Fibroblast of peridontal ligament (primary cell): ENCODE data around the gene SERTAD4.

ENCODE experiments used
- DNase-seq: peaks from one replicate; pipeline ENCODE4 v3.0.0-alpha.2; 2010; ENCODE audit errors: extremely low read depth

The SERTAD4 gene

DNA sequence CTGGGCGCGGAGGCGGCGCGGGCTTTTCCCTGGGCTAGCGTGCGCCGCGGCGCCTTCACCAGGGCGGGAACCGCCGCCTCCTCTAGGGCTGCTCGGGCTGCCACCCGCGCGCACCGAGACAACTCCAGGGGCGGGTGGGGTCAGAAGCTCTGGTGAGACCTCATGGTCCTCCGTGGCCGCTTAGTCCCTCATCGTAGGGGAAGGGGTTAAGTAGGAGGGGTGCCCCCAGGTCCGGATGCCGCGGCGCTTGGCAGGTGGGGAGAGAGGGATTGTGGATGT, 559 bp downstream of the SERTAD4 start:
- DNase-seq, result no peak

DNA sequence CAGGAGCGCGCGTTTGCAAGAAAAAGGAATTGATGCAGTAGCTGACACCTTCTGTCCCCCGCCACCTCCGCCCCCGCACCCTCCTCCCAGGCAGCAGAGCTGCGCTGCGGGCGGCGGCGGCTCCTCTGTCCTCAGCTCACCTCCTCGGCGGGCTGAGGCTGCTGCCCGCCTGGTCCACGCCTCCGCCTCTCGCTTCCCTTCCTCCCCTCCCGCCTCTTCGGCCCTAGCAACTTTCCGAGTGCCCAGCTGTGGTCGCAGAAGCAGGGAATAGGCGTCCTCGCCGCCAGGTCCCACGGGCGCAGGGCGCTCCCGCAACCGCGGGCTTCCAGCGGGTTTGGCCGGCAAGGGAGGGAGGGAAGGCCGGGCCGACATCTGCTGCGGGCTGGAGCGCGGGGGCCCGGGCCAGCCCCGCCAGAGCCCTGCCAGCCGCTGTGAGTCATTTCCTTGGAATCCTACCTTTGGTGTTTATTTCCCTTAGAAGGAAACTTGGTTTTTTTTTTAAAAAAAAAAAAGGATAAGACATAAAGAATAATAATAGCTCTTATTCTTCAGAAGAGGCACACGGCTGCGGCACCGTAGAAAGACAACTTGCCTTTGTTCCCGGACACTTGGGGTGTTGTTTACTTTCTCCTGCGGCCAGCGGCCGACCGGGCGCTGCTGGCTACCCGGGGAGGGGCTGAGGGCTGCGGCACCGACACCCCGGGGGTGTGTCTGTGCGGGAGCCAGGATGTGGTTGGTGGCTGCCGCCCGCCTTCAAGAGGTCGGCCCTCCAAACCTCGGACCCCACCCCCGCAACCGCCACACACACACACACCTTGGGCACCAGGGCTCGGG, 1.1 kb downstream of the SERTAD4 start:
- DNase-seq, result peak; percentile 52

DNA sequence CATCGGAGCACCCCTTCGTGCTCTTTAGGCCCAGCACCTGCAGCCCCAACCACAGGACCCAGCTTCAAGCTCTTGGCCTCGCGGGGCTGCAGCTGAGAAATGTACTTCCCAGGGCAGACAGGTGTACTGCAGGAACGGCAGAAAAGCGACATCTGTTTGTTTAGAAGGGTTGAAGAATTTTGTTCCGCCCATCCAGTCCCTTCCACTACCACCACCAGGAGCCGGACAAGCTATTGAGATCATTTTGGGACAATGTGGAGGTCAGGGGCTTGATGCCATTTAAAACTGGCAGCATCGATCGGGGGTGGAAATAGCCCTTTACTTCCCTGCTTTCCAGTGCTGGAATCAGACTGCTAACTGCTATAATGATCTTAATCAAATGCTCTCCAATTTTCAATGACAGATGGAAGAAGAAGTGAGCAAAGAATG, 1.7 kb downstream of the SERTAD4 start:
- no peak for DNase-seq

DNA sequence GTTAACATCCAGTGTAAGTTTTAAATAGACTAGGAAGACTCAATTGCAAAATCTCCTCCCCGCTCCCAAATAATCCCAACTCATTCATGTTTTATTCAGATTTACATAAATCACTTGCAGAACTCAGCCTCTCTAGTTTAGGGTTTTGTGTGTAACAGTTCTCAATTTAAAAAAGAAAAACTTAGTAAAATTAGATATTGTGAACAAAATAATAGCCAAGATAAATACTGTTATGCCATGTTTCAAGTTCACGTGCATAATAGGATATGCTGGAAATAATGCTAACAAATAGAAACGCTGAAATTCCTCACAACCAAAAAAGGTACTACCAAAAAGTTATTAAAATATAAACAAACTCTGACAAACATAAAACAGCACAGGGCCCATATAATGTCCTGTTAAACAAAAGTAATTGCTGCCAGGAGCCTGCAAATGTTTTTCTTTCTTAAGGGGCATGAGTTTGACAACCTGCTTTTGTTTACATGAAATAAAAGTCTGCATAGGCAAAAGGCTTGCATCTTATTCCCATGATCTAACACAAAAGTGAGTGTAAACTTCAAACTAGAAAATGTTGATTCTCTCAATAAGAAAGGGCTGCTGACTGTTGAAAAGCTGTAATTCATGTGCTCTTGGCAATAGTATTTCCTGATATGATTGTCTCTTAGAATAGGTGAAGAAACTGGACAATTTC, 2.9 kb downstream of the SERTAD4 start:
- no peak for DNase-seq

DNA sequence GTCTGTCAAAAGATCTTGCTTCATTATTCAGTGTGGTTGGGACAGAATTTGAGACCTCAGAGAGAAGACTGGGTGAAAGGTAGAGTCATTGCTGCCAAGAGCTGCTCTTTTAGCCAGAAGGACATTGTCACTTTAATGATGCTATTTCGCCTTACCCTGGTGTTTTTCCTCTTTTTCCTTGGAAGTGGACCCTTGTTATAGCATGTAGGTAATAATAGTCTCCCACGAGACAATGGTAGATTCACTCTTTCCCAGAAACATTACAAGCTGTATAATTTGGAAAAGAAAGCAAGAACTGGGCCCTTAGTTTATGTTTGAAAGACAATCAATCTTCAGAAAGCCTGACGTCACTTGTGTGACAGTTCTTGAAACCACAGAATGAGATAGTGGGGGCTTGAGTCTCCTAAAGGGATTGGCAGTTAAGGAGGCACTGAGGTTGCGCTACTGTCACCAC, 3.8 kb downstream of the SERTAD4 start:
- DNase-seq, result no peak

DNA sequence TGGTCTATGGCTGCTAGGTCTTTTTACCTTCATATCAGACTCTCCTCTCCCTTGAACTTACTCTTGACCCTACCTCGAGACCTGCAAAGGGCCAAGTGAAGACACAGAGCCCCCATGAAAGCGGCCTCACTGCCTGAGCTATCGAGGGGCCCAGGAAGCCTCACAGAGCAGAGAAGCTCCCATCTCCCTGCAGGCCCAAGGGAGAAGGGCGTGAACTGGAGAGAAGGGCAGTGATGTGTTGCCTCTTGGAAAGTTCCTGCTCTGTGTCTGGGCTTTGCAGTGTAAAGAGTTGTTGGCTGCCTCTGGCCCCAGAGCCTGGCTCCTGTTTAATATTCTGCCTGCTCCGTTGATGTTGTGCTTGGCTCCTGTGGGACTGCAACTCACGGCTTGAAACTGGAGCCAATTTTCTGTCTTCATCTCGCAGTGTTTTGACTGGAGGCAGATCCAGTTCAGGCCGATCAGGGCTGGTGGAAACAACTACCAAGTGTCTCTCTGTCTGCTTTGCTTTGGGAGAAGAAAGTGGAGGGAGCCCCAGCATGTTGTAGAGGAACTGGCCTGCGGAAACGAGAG, 4.3 kb downstream of the SERTAD4 start:
- peak; percentile 84 for DNase-seq

DNA sequence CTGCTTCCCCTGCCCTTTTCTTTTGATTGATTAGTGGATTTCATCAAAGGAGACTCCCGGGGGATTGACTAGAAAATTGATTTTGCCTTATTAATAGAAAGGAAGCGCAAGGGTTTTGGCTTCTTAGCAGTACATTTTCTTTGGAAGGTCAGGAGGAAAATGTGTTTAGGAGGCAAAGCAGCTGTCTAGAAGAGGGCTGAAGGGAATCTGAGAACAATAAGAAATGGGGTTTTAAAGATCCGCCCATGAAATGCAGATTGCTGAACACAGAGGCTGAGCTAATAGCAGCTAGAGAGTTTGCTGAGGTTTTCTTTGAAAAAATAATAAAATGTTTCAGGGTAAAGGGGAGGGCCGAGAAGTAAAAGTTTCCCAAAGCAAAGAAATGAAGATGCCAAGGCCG, 4.9 kb downstream of the SERTAD4 start:
- no peak for DNase-seq

DNA sequence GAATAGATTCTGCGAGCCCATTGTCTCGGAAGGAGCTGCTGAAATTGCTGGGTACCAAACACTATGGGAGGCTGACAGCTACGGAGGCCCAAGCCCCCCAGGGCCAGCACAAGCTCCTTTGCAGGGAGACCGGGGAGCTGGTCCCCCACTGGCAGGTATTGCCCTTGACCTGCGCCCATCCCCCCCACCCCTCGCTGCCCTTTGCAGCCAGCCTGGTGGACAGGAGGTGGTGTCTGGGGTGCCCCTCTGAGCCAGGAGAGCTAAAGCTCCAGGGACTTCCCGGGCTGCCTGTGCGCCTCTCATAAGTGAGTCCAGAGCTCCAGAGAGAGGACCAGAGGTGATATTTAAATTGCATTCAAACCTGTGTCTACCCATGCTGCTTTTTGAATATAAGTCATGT, 5.4 kb downstream of the SERTAD4 start:
- DNase-seq, result no peak

DNA sequence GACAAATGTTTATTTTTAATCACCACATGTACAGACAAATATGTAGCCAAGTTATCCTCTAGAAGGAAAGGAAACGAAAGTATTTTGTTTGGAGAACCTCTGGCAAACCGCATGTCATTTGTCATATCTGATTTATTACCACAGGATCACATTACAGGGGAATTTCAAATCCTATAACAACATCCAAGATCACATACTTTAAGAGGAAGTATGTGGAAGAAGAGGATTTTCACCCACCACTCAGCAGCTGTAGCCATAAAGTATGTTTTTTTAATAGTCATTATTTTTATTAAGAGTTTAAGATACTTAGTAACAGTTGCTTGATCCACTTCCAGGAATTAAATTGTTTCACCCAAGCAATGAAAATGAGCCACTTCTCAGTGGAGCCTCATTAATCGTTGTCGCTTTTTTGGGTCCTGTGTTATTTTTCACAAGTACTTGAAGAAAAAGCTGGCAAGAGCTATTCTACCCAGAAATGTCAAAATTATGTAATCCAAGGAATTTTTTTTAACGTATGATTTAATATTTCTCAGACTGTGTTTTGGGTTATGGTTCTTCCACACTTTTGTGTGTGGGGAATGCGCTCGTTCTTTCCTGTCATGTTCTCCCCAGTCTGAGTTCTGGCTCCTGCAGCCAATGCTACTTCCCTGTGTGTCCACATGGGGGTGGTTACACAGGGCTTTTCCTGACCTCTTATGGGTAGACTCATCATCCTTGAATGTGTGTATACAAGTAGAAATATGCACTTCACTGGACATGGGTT, 6.9 kb downstream of the SERTAD4 start:
- DNase-seq, result peak; percentile 74

DNA sequence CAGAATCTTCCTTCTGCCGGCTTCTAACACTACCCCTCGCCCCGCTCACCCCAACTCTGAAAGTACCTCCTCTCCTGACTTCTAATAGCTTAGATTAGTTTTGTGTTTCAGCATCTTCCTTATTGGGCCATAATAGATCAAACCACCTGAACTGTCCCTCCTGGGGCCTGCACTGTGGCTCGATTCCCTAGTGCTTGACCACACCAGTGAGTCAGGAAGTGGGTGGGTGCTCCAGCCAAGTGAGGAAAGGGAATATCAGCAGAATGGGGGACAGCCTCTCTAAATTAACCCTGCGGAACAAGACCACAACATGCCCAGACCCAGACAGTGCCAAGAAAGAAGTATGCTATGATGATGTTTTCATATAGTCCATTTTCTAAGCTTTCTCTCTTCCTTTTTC, 8.5 kb downstream of the SERTAD4 start:
- no peak for DNase-seq

DNA sequence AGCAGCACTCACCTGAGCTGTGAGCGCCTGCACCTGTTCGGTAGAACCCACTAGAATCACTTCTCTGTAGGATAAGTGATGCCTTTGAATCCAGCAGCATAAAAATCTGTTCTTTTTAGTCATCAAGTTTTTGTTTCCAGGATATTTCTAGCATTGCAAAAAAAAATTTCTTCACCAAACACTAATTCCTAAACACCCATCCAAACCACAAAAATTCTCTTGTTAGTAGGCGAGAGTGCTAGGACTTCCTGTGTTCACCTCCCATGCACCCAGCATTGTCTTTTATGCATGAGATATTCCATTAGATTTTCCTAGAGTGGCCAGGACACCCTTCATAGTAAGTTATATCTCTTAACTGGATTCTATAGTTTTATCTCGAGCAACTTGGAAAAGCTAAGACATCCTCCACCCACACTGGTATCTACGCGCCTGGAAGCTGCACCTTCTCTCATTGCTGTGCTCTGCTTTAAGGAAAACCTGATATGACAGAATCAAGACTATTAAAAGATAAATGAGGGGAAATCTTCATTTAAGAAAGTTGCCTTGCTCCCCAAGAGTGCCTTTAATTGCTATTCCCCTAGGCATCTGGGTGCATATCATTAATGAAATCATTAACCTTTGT, 12.3 kb downstream of the SERTAD4 start:
- peak; percentile 48 for DNase-seq

DNA sequence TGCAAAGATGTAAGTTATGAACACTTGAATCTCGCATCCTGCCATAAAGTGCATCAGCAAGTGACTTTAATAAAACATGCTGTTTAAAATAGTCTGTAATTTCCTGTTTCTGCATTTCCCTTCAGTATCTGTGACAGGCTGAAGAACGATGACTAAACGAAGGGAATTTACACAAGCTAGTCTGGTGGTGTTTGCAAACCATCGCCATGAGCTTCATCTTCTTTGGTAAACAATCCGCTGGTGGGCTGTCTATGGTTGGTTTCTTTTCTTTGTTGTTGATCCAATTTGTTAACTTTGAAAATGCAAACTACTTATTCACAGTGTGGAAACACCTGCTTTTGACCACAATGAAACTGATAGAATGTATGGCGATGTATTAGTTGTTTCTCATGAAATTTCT, 13.9 kb downstream of the SERTAD4 start:
- peak; percentile 23 for DNase-seq

DNA sequence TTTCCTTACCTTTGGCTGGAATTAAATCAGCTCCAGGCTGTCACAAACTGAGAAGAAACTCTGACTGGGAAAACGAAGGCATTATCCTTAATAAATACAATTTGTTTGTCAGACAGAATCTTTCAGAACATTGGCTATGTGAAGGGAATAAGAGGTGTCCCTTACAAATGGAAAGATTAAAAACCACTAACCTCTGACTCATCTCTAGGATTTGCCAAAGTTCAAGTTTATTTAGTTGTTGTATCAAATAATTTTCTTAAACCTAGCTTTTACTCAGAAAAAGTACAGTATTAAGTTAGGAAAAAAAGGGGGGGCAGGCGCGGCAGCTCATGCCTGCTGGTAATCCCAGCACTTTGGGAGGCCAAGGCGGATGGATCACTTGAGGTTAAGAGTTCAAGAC, 15.7 kb downstream of the SERTAD4 start:
- DNase-seq, result peak; percentile 51

DNA sequence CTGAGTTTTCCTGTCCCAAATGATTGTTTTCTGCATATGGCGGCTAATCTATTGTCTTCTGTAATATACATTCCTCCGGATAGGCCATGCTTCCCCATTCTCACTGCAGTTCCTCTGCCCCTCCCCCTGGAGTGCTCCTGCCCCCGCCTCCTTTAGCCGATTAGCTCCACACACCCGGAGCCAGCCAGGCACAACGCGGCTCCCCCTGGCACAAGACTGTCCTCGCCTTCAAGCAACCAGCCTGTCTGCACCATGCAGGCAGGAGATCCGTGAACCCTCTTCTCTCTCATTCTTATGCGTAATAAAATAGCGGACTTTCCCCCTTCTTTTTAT, 18.0 kb downstream of the SERTAD4 start:
- DNase-seq, result peak; percentile 15

DNA sequence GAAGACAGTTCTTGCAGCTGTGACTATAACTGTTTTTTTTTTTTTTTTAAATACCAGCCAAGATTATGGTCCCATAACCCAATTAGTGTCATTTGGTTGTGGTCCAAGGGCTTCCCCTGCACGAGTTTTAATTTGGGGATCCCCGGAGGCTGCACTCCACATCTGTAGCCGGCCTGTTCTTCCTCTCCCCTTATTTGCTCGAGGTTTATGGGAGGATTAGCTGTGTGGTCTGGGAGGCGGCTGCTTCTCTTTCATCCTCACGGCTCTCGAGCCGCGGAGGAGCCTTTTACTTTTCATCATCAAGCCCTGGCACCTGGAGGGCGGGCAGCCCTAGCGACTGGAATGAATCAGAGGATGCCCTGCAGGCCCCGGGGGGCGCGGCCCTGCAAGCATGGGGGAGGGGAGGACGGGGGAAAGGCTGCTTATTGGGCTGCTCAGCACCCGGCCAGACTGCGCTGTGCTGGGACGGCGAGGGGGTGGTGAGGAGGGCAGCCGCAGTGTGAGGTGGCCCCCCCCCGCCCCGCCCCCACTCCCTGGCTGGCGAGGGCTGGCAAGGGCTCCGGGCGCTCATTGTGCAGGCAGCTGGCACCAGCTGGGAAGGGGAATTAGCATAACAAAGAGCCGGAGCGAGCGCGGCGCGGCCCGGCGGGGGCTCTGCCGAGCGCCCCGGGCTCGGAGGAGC, 18.5 kb downstream of the SERTAD4 start:
- DNase-seq, result peak; percentile 29

DNA sequence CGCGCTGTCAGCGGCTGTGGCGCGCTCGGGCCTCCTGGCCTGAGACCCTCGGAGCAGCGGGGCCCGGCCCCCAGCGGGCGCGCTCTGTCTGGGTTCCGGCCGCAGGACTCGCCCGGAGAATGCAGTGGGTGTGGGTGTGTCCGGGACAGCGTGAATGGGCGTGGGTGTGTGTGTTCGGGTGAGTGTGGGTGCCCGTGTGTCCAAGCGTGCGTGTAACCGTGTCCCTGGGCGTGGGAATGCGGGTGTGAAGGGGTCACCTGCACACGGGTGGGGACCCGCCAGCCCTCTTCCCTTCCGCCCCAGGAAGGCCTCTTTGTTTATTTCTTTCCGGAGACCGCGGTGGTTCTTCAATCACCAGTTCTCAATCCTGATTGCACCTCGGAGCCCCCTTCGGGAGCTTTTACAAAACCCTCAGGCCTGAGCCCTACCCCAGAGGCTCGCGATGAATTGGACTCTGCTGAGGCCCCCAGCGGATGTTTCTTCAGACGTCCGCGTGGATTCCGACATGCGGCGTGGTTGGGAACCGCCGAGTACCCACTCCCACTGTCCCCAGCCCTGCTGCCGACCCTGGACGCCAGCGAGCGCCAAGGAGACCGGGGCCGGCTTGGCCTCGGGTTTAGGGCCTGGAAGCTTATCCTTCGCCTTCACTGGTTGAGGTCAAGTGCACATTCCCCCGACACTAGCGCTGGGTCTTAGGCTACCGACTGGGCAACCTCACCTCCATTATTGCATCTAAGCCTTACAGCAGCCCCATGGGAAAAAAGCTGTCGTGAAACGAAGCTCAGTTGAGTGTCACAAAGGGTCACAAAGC, 19.3 kb downstream of the SERTAD4 start:
- DNase-seq, result no peak

DNA sequence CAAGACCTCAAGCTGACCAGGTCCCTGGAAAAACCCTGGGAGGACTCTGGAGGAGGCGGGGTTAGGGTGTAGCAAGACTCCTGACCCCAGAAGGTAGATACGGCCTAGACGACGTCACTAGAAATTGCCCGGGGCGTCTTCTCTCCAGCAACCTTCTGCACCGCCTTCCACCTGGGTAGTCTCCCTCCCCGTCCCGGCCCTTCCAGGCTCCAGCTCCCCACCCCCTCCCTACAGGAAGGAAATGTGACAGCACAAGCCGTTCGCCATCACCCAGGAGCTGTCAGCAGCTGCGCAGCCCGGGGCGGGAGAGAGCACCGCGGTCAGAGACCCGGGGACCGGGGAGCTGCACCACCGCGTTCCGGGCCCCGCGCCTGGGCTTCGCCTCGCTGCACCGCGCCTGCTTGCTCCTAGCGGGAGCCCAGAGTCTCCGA, 20.0 kb downstream of the SERTAD4 start:
- DNase-seq, result no peak

DNA sequence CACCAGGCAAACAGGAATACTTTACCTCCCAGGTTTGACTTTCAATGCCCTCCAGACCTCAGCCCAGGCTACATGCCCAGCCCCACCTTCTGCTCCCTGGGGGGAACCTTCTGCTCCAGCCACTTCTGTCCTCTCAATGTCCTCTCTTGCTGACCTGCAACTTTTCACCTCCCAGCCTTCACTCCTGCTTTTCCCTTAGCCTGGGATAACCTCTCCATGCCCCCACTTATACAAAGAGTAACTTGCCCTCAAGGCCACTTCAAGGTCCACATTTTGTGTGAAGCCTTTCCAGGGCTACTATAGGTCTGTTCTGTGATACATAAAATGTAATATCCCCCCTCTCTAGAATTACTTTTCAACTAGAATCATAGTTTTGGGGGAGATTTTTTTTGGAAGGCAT, 21.7 kb downstream of the SERTAD4 start:
- DNase-seq, result no peak

DNA sequence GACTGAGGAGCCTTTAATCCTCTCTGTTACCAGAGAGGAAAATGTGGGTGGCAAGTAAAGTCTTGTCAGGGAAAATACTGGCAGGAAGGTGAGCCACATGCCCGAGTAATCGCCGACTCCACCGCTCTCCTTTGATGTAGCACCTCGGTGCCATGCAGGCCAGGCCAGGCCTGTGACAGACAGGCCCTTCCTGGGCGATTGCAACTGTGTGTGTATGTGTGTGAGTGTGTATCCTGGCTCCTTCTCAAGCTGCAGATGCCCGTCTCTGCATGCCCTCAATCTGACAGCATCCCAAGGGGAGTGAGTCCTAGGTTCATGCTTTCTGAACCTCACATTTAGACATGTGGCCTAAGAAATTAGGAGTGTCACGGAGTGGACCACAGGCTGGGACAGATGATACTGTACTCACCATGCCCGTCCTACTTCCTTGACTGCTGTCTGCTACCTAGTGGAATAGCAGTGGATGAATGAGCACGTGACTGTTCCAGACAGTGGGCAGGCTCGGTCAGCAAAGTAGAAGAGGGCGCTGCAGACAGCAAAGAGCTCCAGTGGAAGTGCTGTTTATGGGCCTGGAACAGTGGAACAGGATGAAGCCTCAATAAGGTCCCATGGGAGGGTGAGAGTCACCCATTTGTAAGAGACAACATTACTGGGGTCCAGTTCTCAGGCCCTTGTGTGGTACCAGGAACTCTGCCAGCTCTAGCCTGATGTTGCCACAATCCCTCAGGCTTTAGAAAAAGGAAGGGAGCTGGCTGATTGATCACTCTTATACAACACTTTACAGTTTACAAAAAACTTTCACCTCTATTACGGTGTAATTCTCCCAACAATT, 25.3 kb downstream of the SERTAD4 start:
- peak; percentile 38 for DNase-seq

DNA sequence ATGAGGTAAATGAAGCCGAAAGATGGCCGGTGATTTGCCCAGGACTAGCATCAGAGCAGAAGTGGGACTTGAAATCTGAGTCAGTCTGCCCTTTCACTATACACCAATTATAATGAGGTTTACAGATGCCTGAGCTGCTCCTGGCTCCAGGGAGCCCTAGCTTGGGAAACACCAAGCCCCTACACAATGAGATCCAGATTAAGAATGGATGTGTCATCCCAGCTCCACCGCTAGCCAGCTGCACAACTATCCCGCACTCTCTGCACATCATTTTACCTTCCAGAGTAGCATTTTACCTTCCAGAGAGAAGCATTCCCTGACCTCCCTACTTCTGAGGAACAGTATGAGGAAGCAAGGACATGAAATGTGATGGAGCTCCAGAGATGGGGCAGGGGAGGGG, 27.0 kb downstream of the SERTAD4 start:
- DNase-seq, result peak; percentile 94
